CD4-positive, CD25-positive, alpha-beta regulatory T cell (primary cell): ENCODE results near the gene LMOD3. TPM values are rescaled to one million over a fixed set of nuclear protein-coding genes. Genes with fewer than 3 reads are reported as not detected.

Source experiments
- ATAC-seq, 2 donors: fragments of 150-1000 bp; cut with Tn5 transposase; one replicate each; pipeline ENCODE4 v1.10.0; 2021; ENCODE audit warnings: low read depth in 2 of 2, moderate number of reproducible peaks in 2 of 2, moderate library complexity in 1 of 2
- DNase-seq, 3 donors: peaks; one replicate each; pipeline versions ENCODE4 v3.0.0 to v3.0.0-alpha.2; 2012 to 2022; ENCODE audit warnings: mixed read lengths in 1 of 3
- H3K27ac ChIP-seq: one replicate; pipeline ENCODE4 v1.7.0; 2013; ENCODE audit warnings: mild to moderate bottlenecking, low read length; ENCODE audit not compliant: insufficient read depth, poor library complexity, severe bottlenecking
- H3K27me3 ChIP-seq: one replicate; pipeline ENCODE4 v1.7.0; 2013; ENCODE audit warnings: low read length; ENCODE audit not compliant: control insufficient read depth, insufficient read depth
- H3K36me3 ChIP-seq: one replicate; pipeline ENCODE4 v1.7.0; 2013; ENCODE audit warnings: mild to moderate bottlenecking, low read length, moderate library complexity; ENCODE audit not compliant: control insufficient read depth, insufficient read depth
- H3K4me1 ChIP-seq: 2 replicates; pipeline ENCODE4 v1.7.0; 2013; ENCODE audit warnings: mild to moderate bottlenecking, low read length; ENCODE audit not compliant: insufficient read depth, control insufficient read depth, poor library complexity, severe bottlenecking
- H3K4me3 ChIP-seq: one replicate; pipeline ENCODE4 v1.7.0; 2013; ENCODE audit warnings: low read depth, mild to moderate bottlenecking, low read length, moderate library complexity
- H3K9me3 ChIP-seq, 2 experiments: 1 replicate in 1 of 2; 2 replicates in 1 of 2; pipeline ENCODE4 v1.7.0; 2013; ENCODE audit warnings: low read length in 2 of 2, mild to moderate bottlenecking in 1 of 2, moderate library complexity in 1 of 2; ENCODE audit not compliant: control insufficient read depth in 2 of 2
- H3K27ac Mint-ChIP-seq, 3 donors: one replicate each; pipeline ENCODE4 v1.8.0; 2020 to 2022; ENCODE audit warnings: mild to moderate bottlenecking in 3 of 3, mixed read lengths in 3 of 3, moderate library complexity in 2 of 3
- H3K27me3 Mint-ChIP-seq: one replicate; pipeline ENCODE4 v1.8.0; 2022; ENCODE audit warnings: mild to moderate bottlenecking, mixed read lengths
- H3K36me3 Mint-ChIP-seq: one replicate; pipeline ENCODE4 v1.8.0; 2020; ENCODE audit warnings: mixed read lengths
- H3K4me1 Mint-ChIP-seq, 4 donors: one replicate each; pipeline ENCODE4 v1.8.0; 2020 to 2022; ENCODE audit warnings: mixed read lengths in 4 of 4, mild to moderate bottlenecking in 1 of 4
- H3K4me3 Mint-ChIP-seq, 4 donors: one replicate each; pipeline ENCODE4 v1.8.0; 2020 to 2022; ENCODE audit warnings: mild to moderate bottlenecking in 4 of 4, mixed read lengths in 4 of 4, moderate library complexity in 3 of 4
- H3K9me3 Mint-ChIP-seq, 7 donors: one replicate each; pipeline ENCODE4 v1.8.0; 2020 to 2022; ENCODE audit warnings: mixed read lengths in 7 of 7, mild to moderate bottlenecking in 3 of 7, moderate library complexity in 2 of 7
- polyA plus RNA-seq, 4 donors: library from polyadenylated mRNA; unstranded; fragments of 300-500 nt; fragmentation: Illumina TruSeq; gene quantifications; one replicate each; pipeline ENCODE4 v1.2.3, GENCODE V29; 2021
- total RNA-seq: library from RNA; stranded (reverse); gene quantifications from one replicate; pipeline ENCODE4 v1.2.3, GENCODE V29; 2022

LMOD3 gene
- total and polyA plus RNA-seq, 5 donors from 2014 or later, result 0.03 to 0.16 (median 0.06) TPM; not detected in 1

DNA sequence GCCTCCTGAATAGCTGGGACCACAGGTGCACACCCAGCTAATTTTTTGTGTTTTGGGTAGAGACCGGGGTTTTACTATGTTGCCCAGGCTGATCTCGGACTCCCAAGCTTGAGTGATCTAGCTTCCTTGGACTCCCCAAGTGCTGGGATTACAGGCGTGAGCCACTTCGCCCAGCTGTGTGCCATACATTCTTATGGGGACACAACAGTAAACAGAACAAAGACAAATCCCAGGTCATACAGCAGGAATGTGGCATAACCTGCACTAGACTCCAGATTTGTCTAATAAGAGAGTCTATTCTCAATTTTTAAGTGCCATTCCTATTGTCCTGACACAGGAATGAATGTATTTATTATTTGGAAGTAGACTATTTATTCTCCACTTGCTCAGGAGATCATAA lies 20.0 kb downstream of the LMOD3 start:
- Mint-ChIP-seq H3K27me3 (no peaks in the 10 kb centered on the region), H3K4me3 (no peak overlapping the region), H3K27ac (peak overlapping the region in 2 of 3 donors; percentile 41 to 71), H3K4me1 (peaks cover 38 to 77% (median 60%) of the 10 kb centered on the region in 4 donors), H3K9me3 (no peaks in the 10 kb centered on the region), H3K36me3 (peaks cover 51% of the 10 kb centered on the region)
- H3K9me3 ChIP-seq, result no peaks in the 10 kb centered on the region
- peak overlapping the region; percentile 0 for H3K27ac ChIP-seq
- peaks cover 31% of the 10 kb centered on the region for H3K4me1 ChIP-seq
- no peak for DNase-seq
- H3K36me3 ChIP-seq, result peaks cover 70% of the 10 kb centered on the region
- H3K4me3 ChIP-seq, result no peak overlapping the region
- no peaks in the 10 kb centered on the region for H3K27me3 ChIP-seq
- ATAC-seq, result no peak

- no peak overlapping the region for H3K4me3 ChIP-seq
- peak overlapping the region in 2 of 4 donors; percentile 61 to 66 for H3K4me3 Mint-ChIP-seq
- H3K36me3 ChIP-seq, result peaks cover 52% of the 10 kb centered on the region
- DNase-seq, result no peak
- peak overlapping the region; percentile 9 for H3K27ac ChIP-seq
- H3K9me3 ChIP-seq, result no peaks in the 10 kb centered on the region
- H3K4me1 Mint-ChIP-seq, result peaks cover 44 to 89% (median 71%) of the 10 kb centered on the region in 4 donors
- peak overlapping the region; percentile 15 to 68 (median 38) for H3K27ac Mint-ChIP-seq
- no peaks in the 10 kb centered on the region for H3K27me3 Mint-ChIP-seq
- no peak for ATAC-seq
- peaks cover 45% of the 10 kb centered on the region for H3K36me3 Mint-ChIP-seq
- H3K4me1 ChIP-seq, result peaks cover 57% of the 10 kb centered on the region
- no peaks in the 10 kb centered on the region for H3K9me3 Mint-ChIP-seq
- H3K27me3 ChIP-seq, result no peaks in the 10 kb centered on the region
Measured at GRCh38 chr3:69099576-69099975, 22.8 kb downstream of the LMOD3 start.

GRCh38 chr3:69097407-69098086 lies 24.8 kb downstream of the LMOD3 start:
- no peaks in the 10 kb centered on the region for H3K9me3 Mint-ChIP-seq
- Histone ChIP-seq H3K27me3 (no peaks in the 10 kb centered on the region), H3K27ac (peak overlapping the region; percentile 49), H3K36me3 (peaks cover 37% of the 10 kb centered on the region), H3K4me1 (peaks cover 64% of the 10 kb centered on the region), H3K4me3 (peak overlapping the region; percentile 44), H3K9me3 (no peaks in the 10 kb centered on the region)
- peak overlapping the region; percentile 43 to 90 (median 66) for H3K4me3 Mint-ChIP-seq
- H3K27ac Mint-ChIP-seq, result peak overlapping the region; percentile 58 to 96 (median 76)
- no peak for DNase-seq
- peaks cover 39% of the 10 kb centered on the region for H3K36me3 Mint-ChIP-seq
- ATAC-seq, result no peak
- H3K4me1 Mint-ChIP-seq, result peaks cover 42 to 91% (median 73%) of the 10 kb centered on the region in 4 donors
- H3K27me3 Mint-ChIP-seq, result no peaks in the 10 kb centered on the region

- H3K4me3 Mint-ChIP-seq, result peak overlapping the region; percentile 71 to 90 (median 79)
- H3K4me1 ChIP-seq, result peaks cover 77% of the 10 kb centered on the region
- H3K27ac Mint-ChIP-seq, result peak overlapping the region; percentile 94 to 96 (median 95)
- H3K27me3 Mint-ChIP-seq, result no peaks in the 10 kb centered on the region
- peaks cover 25% of the 10 kb centered on the region for H3K36me3 ChIP-seq
- H3K36me3 Mint-ChIP-seq, result peaks cover 33% of the 10 kb centered on the region
- no peak for DNase-seq
- peaks cover 45 to 92% (median 72%) of the 10 kb centered on the region in 4 donors for H3K4me1 Mint-ChIP-seq
- peak overlapping the region; percentile 92 for H3K27ac ChIP-seq
- no peaks in the 10 kb centered on the region for H3K9me3 ChIP-seq
- peak overlapping the region; percentile 52 for H3K4me3 ChIP-seq
- no peak for ATAC-seq
- no peaks in the 10 kb centered on the region for H3K9me3 Mint-ChIP-seq
- H3K27me3 ChIP-seq, result no peaks in the 10 kb centered on the region
Measured at GRCh38 chr3:69096299-69096698, 26.1 kb downstream of the LMOD3 start.

DNA sequence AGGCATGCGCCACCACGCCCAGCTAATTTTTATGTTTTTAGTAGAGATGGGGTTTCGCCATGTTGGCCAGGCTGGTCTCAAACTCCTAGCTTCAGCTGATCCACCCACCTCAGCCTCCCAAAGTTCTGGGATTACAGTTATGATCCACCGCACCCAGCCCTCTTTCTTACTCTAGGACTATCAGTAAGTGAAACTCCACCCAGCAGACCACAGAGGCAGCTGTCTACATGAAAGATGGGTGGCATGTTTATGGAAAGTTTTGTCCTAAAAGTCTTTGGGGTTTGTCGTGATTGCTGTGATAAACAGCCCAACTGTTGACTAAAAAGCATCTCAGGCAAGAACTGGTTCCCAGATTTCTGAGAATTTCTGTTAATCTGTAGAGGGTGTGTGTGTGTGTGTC lies 26.8 kb downstream of the LMOD3 start:
- peak in 1 of 3 donors; percentile 45 for DNase-seq
- Histone ChIP-seq H3K27me3 (no peaks in the 10 kb centered on the region), H3K36me3 (peaks cover 20% of the 10 kb centered on the region), H3K4me3 (peak overlapping the region; percentile 52), H3K27ac (peak overlapping the region; percentile 92), H3K9me3 (no peaks in the 10 kb centered on the region), H3K4me1 (peaks cover 82% of the 10 kb centered on the region)
- Mint-ChIP-seq H3K9me3 (no peaks in the 10 kb centered on the region), H3K27ac (peak overlapping the region; percentile 94 to 96 (median 95)), H3K4me3 (peak overlapping the region; percentile 71 to 90 (median 79)), H3K27me3 (no peaks in the 10 kb centered on the region), H3K36me3 (peaks cover 35% of the 10 kb centered on the region), H3K4me1 (peaks cover 48 to 93% (median 75%) of the 10 kb centered on the region in 4 donors)
- ATAC-seq, result no peak

DNA sequence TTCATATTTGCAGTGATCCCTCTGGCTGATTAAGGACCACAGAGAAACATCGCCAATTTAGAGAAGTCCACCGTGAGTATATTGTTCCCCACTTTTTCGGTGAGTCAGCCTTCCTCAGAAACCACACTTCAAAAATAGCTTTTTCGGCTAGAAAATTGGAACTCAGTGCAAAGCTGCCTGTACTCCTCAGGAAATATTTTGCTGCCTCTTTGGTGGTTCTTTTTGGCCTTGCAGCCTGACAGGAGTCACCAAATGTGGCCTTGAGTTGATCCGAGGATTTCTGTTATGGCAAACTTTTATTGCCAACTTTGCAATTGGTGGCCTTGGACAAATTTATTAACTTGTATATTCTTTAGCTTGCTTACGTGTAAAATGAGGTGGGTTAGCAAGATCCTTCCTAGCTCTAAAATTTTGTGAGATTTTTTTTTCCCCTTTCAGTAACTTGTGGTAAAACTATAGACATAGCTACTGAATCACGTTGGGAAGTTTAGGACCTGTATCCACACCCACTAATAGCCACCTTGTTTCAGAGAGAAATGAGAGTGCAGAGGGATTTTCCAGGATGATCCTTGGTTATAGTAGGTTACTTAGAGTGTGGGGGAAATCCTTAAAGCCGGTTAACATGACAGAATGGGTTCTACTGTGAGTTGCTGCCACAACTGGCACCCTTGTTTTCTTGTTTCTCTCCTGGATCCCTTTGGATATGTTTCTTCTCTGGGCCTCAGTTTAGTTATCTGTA lies 27.8 kb downstream of the LMOD3 start:
- Mint-ChIP-seq H3K27ac (peak overlapping the region; percentile 95 to 98 (median 96)), H3K36me3 (peaks cover 40% of the 10 kb centered on the region), H3K9me3 (no peaks in the 10 kb centered on the region), H3K4me3 (peak overlapping the region; percentile 71 to 93 (median 86)), H3K4me1 (peaks cover 50 to 93% (median 79%) of the 10 kb centered on the region in 4 donors), H3K27me3 (no peaks in the 10 kb centered on the region)
- H3K36me3 ChIP-seq, result peaks cover 15% of the 10 kb centered on the region
- H3K27me3 ChIP-seq, result no peaks in the 10 kb centered on the region
- H3K4me1 ChIP-seq, result peaks cover 89% of the 10 kb centered on the region
- H3K4me3 ChIP-seq, result peak overlapping the region; percentile 79
- ATAC-seq, result peak in 1 of 2 donors; percentile 5
- no peak for DNase-seq
- H3K9me3 ChIP-seq, result no peaks in the 10 kb centered on the region
- H3K27ac ChIP-seq, result peak overlapping the region; percentile 92

DNA sequence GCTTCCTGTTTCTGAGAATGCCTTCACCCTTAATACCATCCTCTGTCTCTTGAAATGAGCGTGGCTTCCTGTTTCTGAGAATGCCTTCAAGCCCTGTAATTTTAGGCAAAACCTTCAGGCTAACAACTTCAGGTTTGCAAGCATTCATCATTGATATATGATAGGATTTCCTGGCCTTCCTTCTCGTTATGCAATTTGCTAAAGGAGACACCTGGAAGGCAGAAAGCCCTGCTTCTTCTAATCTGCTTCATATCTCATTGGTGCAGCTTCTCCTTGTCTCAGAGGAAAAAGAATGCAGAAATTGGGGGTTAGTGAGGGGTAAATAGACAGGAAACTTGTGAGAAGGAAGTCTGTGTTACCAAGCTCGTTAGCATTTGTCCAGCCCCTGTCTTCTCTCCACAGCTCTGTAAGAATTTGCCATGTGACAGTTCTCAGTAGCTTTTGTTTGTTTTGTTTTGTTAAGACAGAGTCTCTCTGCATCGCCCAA lies 30.3 kb downstream of the LMOD3 start:
- peaks cover 9% of the 10 kb centered on the region for H3K36me3 ChIP-seq
- no peaks in the 10 kb centered on the region for H3K27me3 Mint-ChIP-seq
- peaks cover 44 to 94% (median 75%) of the 10 kb centered on the region in 4 donors for H3K4me1 Mint-ChIP-seq
- no peaks in the 10 kb centered on the region for H3K9me3 Mint-ChIP-seq
- no peaks in the 10 kb centered on the region for H3K27me3 ChIP-seq
- H3K4me3 Mint-ChIP-seq, result peak overlapping the region; percentile 82 to 93 (median 88)
- peak; percentile 48 to 61 for ATAC-seq
- H3K9me3 ChIP-seq, result no peaks in the 10 kb centered on the region
- DNase-seq, result peak in 2 of 3 donors; percentile 47 to 80
- H3K27ac Mint-ChIP-seq, result peak overlapping the region; percentile 91 to 98 (median 96)
- H3K4me1 ChIP-seq, result peaks cover 98% of the 10 kb centered on the region
- peaks cover 34% of the 10 kb centered on the region for H3K36me3 Mint-ChIP-seq
- H3K4me3 ChIP-seq, result peak overlapping the region; percentile 79
- H3K27ac ChIP-seq, result peak overlapping the region; percentile 92
